ENCODE measurements around the gene ASIC4. TPM values are rescaled to one million over a fixed set of nuclear protein-coding genes. Genes with fewer than 3 reads are reported as not detected.

ASIC4 gene
- total and polyA plus RNA-seq, 9 of the 15 experiments (the other 6 are each of a cell fraction or from before 2014, with no cell fraction given) = 0.07 to 19.2 (median 4.8) TPM

GRCh38 chr2:219498280-219499057, 15.8 kb upstream of the ASIC4 start, which contains the start of gene GMPPA (continued):
- TF ChIP-seq MAFK (IDR thresholded peaks at IDR 0.05; ENCODE audit: low read length) = no peak
- no peak for TF ChIP-seq NCOA2 (IDR thresholded peaks at IDR 0.05; ENCODE audit: partially characterized antibody in 2 of 2)
- TF ChIP-seq RUNX1 (IDR thresholded peaks at IDR 0.05; ENCODE audit: low read depth) = no peak
- no peak for TF ChIP-seq KLF16 (IDR thresholded peaks at IDR 0.05)
- peak; percentile 67; the same call in 1 of the 2 replicates for TF ChIP-seq SMARCE1 (IDR thresholded peaks at IDR 0.05)
- no peak for TF ChIP-seq PCBP2 (IDR thresholded peaks at IDR 0.05; ENCODE audit: low read depth, low read length, poor library complexity, severe bottlenecking)
- no peak for TF ChIP-seq ZC3H4 (CRISPR knock-in tag; IDR thresholded peaks at IDR 0.05; ENCODE audit: borderline replicate concordance)
- TF ChIP-seq SMARCA4 (IDR thresholded peaks at IDR 0.05) = peak; percentile 67; the same call in 1 of the 2 replicates
- TF ChIP-seq, protein P1, sequence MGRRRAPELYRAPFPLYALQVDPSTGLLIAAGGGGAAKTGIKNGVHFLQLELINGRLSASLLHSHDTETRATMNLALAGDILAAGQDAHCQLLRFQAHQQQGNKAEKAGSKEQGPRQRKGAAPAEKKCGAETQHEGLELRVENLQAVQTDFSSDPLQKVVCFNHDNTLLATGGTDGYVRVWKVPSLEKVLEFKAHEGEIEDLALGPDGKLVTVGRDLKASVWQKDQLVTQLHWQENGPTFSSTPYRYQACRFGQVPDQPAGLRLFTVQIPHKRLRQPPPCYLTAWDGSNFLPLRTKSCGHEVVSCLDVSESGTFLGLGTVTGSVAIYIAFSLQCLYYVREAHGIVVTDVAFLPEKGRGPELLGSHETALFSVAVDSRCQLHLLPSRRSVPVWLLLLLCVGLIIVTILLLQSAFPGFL (CRISPR knock-in tag; IDR thresholded peaks at IDR 0.05) = no peak
- no peak for TF ChIP-seq ATF1 (CRISPR knock-in tag; IDR thresholded peaks at IDR 0.05)
- TF ChIP-seq ATF1 (tag; IDR thresholded peaks at IDR 0.05) = peak; percentile 67
- no peak for TF ChIP-seq SREBF2 (CRISPR knock-in tag; IDR thresholded peaks at IDR 0.05)
- no peak for TF ChIP-seq MEIS2 (IDR thresholded peaks at IDR 0.05; ENCODE audit: partially characterized antibody)
- TF ChIP-seq ZNF778 (CRISPR knock-in tag; IDR thresholded peaks at IDR 0.05) = no peak
- no peak for TF ChIP-seq PTRF (tag; IDR thresholded peaks at IDR 0.05)
- TF ChIP-seq, protein P2, sequence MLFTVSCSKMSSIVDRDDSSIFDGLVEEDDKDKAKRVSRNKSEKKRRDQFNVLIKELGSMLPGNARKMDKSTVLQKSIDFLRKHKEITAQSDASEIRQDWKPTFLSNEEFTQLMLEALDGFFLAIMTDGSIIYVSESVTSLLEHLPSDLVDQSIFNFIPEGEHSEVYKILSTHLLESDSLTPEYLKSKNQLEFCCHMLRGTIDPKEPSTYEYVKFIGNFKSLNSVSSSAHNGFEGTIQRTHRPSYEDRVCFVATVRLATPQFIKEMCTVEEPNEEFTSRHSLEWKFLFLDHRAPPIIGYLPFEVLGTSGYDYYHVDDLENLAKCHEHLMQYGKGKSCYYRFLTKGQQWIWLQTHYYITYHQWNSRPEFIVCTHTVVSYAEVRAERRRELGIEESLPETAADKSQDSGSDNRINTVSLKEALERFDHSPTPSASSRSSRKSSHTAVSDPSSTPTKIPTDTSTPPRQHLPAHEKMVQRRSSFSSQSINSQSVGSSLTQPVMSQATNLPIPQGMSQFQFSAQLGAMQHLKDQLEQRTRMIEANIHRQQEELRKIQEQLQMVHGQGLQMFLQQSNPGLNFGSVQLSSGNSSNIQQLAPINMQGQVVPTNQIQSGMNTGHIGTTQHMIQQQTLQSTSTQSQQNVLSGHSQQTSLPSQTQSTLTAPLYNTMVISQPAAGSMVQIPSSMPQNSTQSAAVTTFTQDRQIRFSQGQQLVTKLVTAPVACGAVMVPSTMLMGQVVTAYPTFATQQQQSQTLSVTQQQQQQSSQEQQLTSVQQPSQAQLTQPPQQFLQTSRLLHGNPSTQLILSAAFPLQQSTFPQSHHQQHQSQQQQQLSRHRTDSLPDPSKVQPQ (CRISPR knock-in tag; IDR thresholded peaks at IDR 0.05; ENCODE audit: borderline replicate concordance) = no peak
- no peak for TF ChIP-seq ARID4B (CRISPR knock-in tag; IDR thresholded peaks at IDR 0.05)
- TF ChIP-seq, protein P3, sequence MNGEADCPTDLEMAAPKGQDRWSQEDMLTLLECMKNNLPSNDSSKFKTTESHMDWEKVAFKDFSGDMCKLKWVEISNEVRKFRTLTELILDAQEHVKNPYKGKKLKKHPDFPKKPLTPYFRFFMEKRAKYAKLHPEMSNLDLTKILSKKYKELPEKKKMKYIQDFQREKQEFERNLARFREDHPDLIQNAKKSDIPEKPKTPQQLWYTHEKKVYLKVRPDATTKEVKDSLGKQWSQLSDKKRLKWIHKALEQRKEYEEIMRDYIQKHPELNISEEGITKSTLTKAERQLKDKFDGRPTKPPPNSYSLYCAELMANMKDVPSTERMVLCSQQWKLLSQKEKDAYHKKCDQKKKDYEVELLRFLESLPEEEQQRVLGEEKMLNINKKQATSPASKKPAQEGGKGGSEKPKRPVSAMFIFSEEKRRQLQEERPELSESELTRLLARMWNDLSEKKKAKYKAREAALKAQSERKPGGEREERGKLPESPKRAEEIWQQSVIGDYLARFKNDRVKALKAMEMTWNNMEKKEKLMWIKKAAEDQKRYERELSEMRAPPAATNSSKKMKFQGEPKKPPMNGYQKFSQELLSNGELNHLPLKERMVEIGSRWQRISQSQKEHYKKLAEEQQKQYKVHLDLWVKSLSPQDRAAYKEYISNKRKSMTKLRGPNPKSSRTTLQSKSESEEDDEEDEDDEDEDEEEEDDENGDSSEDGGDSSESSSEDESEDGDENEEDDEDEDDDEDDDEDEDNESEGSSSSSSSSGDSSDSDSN (IDR thresholded peaks at IDR 0.05; ENCODE audit: borderline replicate concordance in 1 of 2, low read depth in 2 of 2, low read length in 2 of 2) = peak in 1 of 2 experiments; percentile 49; a peak in 2 of 4 replicates

All from K562 (cell line).